SJSA1 (cell line): ENCODE measurements around the gene F5. TPM values are rescaled to one million over a fixed set of nuclear protein-coding genes. Genes with fewer than 3 reads are reported as not detected.

ENCODE experiments used
- total RNA-seq: library from RNA; depleted of rRNA; stranded (reverse); fragments of >200 nt; shearing (Covaris generic); gene quantifications from 2 replicates; pipeline ENCODE4 v1.2.3, GENCODE V29; 2014; rRNA removed

The F5 gene
- total RNA-seq, 1 experiment from 2014 or later: not detected

Other genes starting within 250 kb of the F5 start
- gene NME7, start 218.7 kb downstream of the F5 start, total RNA-seq: 20.6 and 44.6 TPM in 2 replicates
- 36.3 and 37.1 TPM in 2 replicates for gene BLZF1, start 218.3 kb downstream of the F5 start, total RNA-seq
- 0.16 and 0.72 TPM in 2 replicates for gene CCDC181, start 159.0 kb downstream of the F5 start, total RNA-seq
- 10.3 and 13.2 TPM in 2 replicates for gene SLC19A2, start 100.5 kb downstream of the F5 start, total RNA-seq
- gene SELP, start 43.6 kb upstream of the F5 start, total RNA-seq: not detected in 2 replicates
- 0.58 TPM in 1 of 2 replicates, not detected in the other for gene SELL, start 125.1 kb upstream of the F5 start, total RNA-seq
- 0.21 and 0.22 TPM in 2 replicates for gene SELE, start 147.6 kb upstream of the F5 start, total RNA-seq
- gene METTL18, start 208.4 kb upstream of the F5 start, total RNA-seq: 5.3 and 10.1 TPM in 2 replicates